Measurements from ENCODE around the gene NTRK2.
"Not testable (repeated sequence)": the region's sequence is repeated elsewhere in the genome, so short reads cannot be mapped to it uniquely, and the experiment has no call there.

NTRK2 gene

GRCh38 chr9:85040821-85041465, 371.4 kb downstream of the NTRK2 start:
- no peak for DNase-seq

GRCh38 chr9:85041466-85042137, 372.1 kb downstream of the NTRK2 start:
- no peak for DNase-seq

- DNase-seq, result no peak
These were observed 373.6 kb downstream of the NTRK2 start for GRCh38 chr9:85042981-85043647.

- DNase-seq, result no peak
These were observed 375.7 kb downstream of the NTRK2 start for GRCh38 chr9:85045271-85045670.

- DNase-seq, result no peak
These were observed 376.9 kb downstream of the NTRK2 start for GRCh38 chr9:85046475-85046874.

- no peak for DNase-seq
These were observed 383.8 kb downstream of the NTRK2 start for GRCh38 chr9:85053206-85053786.

- no peak for DNase-seq
These were observed 384.5 kb downstream of the NTRK2 start for GRCh38 chr9:85054017-85054416.

GRCh38 chr9:85055506-85056202, 386.1 kb downstream of the NTRK2 start:
- DNase-seq, result no peak

GRCh38 chr9:85056203-85056572, 386.7 kb downstream of the NTRK2 start:
- no peak for DNase-seq

GRCh38 chr9:85061969-85062368, 392.4 kb downstream of the NTRK2 start:
- no peak for DNase-seq

GRCh38 chr9:85062385-85063022, 393.0 kb downstream of the NTRK2 start:
- no peak for DNase-seq

GRCh38 chr9:85064811-85065371, 395.4 kb downstream of the NTRK2 start:
- DNase-seq, result no peak

GRCh38 chr9:85067792-85068191, 398.3 kb downstream of the NTRK2 start:
- DNase-seq, result no peak

GRCh38 chr9:85069421-85069820, 399.9 kb downstream of the NTRK2 start:
- not testable (repeated sequence) for DNase-seq

All from CD4-positive, alpha-beta T cell treated with Interleukin-1 beta for 1 hour (primary cell).